ENCODE measurements around the gene CYSLTR2. TPM values are rescaled to one million over a fixed set of nuclear protein-coding genes. Genes with fewer than 3 reads are reported as not detected.

The CYSLTR2 gene
- total and polyA plus RNA-seq, 2 experiments from 2014 or later: 5.1 to 22.2 TPM

- no peak overlapping the region for H2AFZ ChIP-seq
- H3K4me1 ChIP-seq (ENCODE audit: insufficient read depth): no peaks in the 10 kb centered on the region
- H3K9me3 ChIP-seq (ENCODE audit: low read depth): peaks cover 3% of the 10 kb centered on the region
- no peaks in the 10 kb centered on the region for H3K9me2 ChIP-seq (replicated peaks; ENCODE audit: insufficient read depth)
- DNase-seq (ENCODE audit: low spot score): no peak
- H3K79me2 ChIP-seq: no peaks in the 10 kb centered on the region
- 44% methylated on average over 2 of the region's 2 CpGs for WGBS (ENCODE audit: low lambda C conversion rate, missing lambda C conversion rate)
- TF ChIP-seq EZH2 (IDR thresholded peaks at IDR 0.05; ENCODE audit: borderline replicate concordance): no peak
- TF ChIP-seq, protein P1, sequence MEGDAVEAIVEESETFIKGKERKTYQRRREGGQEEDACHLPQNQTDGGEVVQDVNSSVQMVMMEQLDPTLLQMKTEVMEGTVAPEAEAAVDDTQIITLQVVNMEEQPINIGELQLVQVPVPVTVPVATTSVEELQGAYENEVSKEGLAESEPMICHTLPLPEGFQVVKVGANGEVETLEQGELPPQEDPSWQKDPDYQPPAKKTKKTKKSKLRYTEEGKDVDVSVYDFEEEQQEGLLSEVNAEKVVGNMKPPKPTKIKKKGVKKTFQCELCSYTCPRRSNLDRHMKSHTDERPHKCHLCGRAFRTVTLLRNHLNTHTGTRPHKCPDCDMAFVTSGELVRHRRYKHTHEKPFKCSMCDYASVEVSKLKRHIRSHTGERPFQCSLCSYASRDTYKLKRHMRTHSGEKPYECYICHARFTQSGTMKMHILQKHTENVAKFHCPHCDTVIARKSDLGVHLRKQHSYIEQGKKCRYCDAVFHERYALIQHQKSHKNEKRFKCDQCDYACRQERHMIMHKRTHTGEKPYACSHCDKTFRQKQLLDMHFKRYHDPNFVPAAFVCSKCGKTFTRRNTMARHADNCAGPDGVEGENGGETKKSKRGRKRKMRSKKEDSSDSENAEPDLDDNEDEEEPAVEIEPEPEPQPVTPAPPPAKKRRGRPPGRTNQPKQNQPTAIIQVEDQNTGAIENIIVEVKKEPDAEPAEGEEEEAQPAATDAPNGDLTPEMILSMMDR (IDR thresholded peaks at IDR 0.05; ENCODE audit: poor library complexity): no peak
- H3K4me2 ChIP-seq: no peak overlapping the region
- no peak overlapping the region for H3K27ac ChIP-seq
- no peaks in the 10 kb centered on the region for H3K27me3 ChIP-seq
- no peaks in the 10 kb centered on the region for H3K36me3 ChIP-seq (replicated peaks; ENCODE audit: insufficient read depth, low read depth)
- H4K20me1 ChIP-seq (ENCODE audit: insufficient read depth, poor library complexity, severe bottlenecking): no peaks in the 10 kb centered on the region
- no peak overlapping the region for H3K4me3 ChIP-seq
Observed at GRCh38 chr13:48637601-48638000, 16.1 kb upstream of the CYSLTR2 start.

GRCh38 chr13:48640767-48641166, 13.0 kb upstream of the CYSLTR2 start:
- Histone ChIP-seq H3K4me2 (no peak overlapping the region), H3K9me3 (ENCODE audit: low read depth) (no peaks in the 10 kb centered on the region), H4K20me1 (ENCODE audit: insufficient read depth, poor library complexity, severe bottlenecking) (no peaks in the 10 kb centered on the region), H3K27me3 (no peaks in the 10 kb centered on the region), H3K4me3 (no peak overlapping the region), H2AFZ (no peak overlapping the region), H3K36me3 (replicated peaks; ENCODE audit: insufficient read depth, low read depth) (no peaks in the 10 kb centered on the region), H3K27ac (no peak overlapping the region), H3K79me2 (no peaks in the 10 kb centered on the region), H3K4me1 (ENCODE audit: insufficient read depth) (no peaks in the 10 kb centered on the region), H3K9me2 (replicated peaks; ENCODE audit: insufficient read depth) (no peaks in the 10 kb centered on the region)
- 92% methylated on average over 7 of the region's 7 CpGs for WGBS (ENCODE audit: low lambda C conversion rate, missing lambda C conversion rate)
- DNase-seq (ENCODE audit: low spot score): no peak
- TF ChIP-seq, protein P1 (IDR thresholded peaks at IDR 0.05; ENCODE audit: poor library complexity): no peak
- TF ChIP-seq EZH2phosphoT487 (IDR thresholded peaks at IDR 0.05; ENCODE audit: low read depth, severe bottlenecking, unreplicated experiment) (no peak), EZH2 (IDR thresholded peaks at IDR 0.05; ENCODE audit: borderline replicate concordance) (no peak)

DNA sequence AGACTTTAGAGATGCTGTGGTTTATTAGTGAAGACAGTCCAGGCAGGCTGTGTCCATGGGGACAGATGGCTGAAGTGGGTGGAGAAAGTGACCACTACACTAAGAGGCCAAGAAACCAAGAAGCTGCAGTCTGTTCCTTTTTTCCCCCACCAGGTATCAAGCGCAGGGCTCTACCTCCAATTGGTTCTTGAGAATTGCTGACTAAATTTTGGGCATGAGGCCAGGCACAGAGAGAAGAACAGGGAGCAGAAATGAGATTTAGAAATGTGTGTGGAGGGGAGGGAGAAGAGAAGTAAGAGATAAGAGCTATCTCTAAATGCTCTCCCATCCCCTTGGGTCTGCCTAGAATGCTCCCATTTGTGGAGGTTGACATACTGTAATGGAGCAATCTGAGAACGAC, 12.3 kb upstream of the CYSLTR2 start:
- no peaks in the 10 kb centered on the region for H3K79me2 ChIP-seq
- no peak for TF ChIP-seq EZH2phosphoT487 (IDR thresholded peaks at IDR 0.05; ENCODE audit: low read depth, severe bottlenecking, unreplicated experiment)
- no peak for TF ChIP-seq EZH2 (IDR thresholded peaks at IDR 0.05; ENCODE audit: borderline replicate concordance)
- TF ChIP-seq, protein P1 (IDR thresholded peaks at IDR 0.05; ENCODE audit: poor library complexity): no peak
- H3K4me1 ChIP-seq (ENCODE audit: insufficient read depth): no peaks in the 10 kb centered on the region
- no peaks in the 10 kb centered on the region for H3K36me3 ChIP-seq (replicated peaks; ENCODE audit: insufficient read depth, low read depth)
- no peak overlapping the region for H3K27ac ChIP-seq
- H3K27me3 ChIP-seq: no peaks in the 10 kb centered on the region
- no peak overlapping the region for H3K4me2 ChIP-seq
- no peak overlapping the region for H3K4me3 ChIP-seq
- WGBS (ENCODE audit: low lambda C conversion rate, missing lambda C conversion rate): 87% methylated on average over 2 of the region's 2 CpGs
- no peak overlapping the region for H2AFZ ChIP-seq
- no peak for DNase-seq (ENCODE audit: low spot score)
- no peaks in the 10 kb centered on the region for H4K20me1 ChIP-seq (ENCODE audit: insufficient read depth, poor library complexity, severe bottlenecking)
- H3K9me3 ChIP-seq (ENCODE audit: low read depth): no peaks in the 10 kb centered on the region
- no peaks in the 10 kb centered on the region for H3K9me2 ChIP-seq (replicated peaks; ENCODE audit: insufficient read depth)

- Histone ChIP-seq H2AFZ (no peak overlapping the region), H3K9me3 (ENCODE audit: low read depth) (no peaks in the 10 kb centered on the region), H3K4me3 (no peak overlapping the region), H3K79me2 (no peaks in the 10 kb centered on the region), H3K27ac (no peak overlapping the region), H3K4me2 (no peak overlapping the region), H3K36me3 (replicated peaks; ENCODE audit: insufficient read depth, low read depth) (no peaks in the 10 kb centered on the region), H3K9me2 (replicated peaks; ENCODE audit: insufficient read depth) (no peaks in the 10 kb centered on the region), H4K20me1 (ENCODE audit: insufficient read depth, poor library complexity, severe bottlenecking) (no peaks in the 10 kb centered on the region), H3K4me1 (ENCODE audit: insufficient read depth) (no peaks in the 10 kb centered on the region), H3K27me3 (no peaks in the 10 kb centered on the region)
- 97% methylated on average over 6 of the region's 6 CpGs for WGBS (ENCODE audit: low lambda C conversion rate, missing lambda C conversion rate)
- DNase-seq (ENCODE audit: low spot score): no peak
- TF ChIP-seq EZH2phosphoT487 (IDR thresholded peaks at IDR 0.05; ENCODE audit: low read depth, severe bottlenecking, unreplicated experiment) (no peak), EZH2 (IDR thresholded peaks at IDR 0.05; ENCODE audit: borderline replicate concordance) (no peak)
- TF ChIP-seq, protein P1 (IDR thresholded peaks at IDR 0.05; ENCODE audit: poor library complexity): no peak
Observed at GRCh38 chr13:48642061-48642460, 11.7 kb upstream of the CYSLTR2 start.
